ENCODE measurements around the gene CAP2.

DNA sequence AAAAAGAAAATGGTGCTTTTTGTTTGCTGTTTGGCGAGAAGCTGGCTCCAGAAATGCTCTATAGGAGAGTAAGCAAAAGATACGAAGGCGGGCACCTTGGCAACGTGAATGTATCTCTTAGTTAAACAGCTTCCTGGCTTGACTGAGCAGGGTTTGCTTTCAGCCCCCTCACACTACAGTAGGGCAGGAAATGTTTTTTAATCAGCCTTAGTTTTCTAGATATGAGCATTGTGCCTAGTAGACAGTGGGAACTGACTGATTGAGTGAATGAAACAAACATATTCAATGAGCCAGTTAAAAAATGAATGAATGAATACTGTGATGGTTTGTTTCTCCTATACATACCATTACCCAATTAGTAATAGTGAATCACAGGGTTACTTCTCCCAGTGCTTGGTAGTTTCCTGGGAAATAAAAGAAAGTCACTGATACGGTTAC is 19.9 kb downstream of the CAP2 start:
- TF ChIP-seq, protein P1, sequence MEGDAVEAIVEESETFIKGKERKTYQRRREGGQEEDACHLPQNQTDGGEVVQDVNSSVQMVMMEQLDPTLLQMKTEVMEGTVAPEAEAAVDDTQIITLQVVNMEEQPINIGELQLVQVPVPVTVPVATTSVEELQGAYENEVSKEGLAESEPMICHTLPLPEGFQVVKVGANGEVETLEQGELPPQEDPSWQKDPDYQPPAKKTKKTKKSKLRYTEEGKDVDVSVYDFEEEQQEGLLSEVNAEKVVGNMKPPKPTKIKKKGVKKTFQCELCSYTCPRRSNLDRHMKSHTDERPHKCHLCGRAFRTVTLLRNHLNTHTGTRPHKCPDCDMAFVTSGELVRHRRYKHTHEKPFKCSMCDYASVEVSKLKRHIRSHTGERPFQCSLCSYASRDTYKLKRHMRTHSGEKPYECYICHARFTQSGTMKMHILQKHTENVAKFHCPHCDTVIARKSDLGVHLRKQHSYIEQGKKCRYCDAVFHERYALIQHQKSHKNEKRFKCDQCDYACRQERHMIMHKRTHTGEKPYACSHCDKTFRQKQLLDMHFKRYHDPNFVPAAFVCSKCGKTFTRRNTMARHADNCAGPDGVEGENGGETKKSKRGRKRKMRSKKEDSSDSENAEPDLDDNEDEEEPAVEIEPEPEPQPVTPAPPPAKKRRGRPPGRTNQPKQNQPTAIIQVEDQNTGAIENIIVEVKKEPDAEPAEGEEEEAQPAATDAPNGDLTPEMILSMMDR (IDR thresholded peaks at IDR 0.05): no peak
- no peak for TF ChIP-seq ZNF263 (CRISPR knock-in tag; IDR thresholded peaks at IDR 0.05; ENCODE audit: low read depth)
- no peak for TF ChIP-seq SP1 (CRISPR knock-in tag; conservative IDR thresholded peaks at IDR 0.05)
- TF ChIP-seq, protein P2, sequence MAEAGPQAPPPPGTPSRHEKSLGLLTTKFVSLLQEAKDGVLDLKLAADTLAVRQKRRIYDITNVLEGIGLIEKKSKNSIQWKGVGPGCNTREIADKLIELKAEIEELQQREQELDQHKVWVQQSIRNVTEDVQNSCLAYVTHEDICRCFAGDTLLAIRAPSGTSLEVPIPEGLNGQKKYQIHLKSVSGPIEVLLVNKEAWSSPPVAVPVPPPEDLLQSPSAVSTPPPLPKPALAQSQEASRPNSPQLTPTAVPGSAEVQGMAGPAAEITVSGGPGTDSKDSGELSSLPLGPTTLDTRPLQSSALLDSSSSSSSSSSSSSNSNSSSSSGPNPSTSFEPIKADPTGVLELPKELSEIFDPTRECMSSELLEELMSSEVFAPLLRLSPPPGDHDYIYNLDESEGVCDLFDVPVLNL (CRISPR knock-in tag; IDR thresholded peaks at IDR 0.05; ENCODE audit: borderline replicate concordance, low read depth): no peak
- no peak for TF ChIP-seq IRF2 (CRISPR knock-in tag; IDR thresholded peaks at IDR 0.05; ENCODE audit: borderline replicate concordance, low read depth)
- no peak for TF ChIP-seq NFATC4 (CRISPR knock-in tag; IDR thresholded peaks at IDR 0.05)
- TF ChIP-seq TEAD4 (CRISPR knock-in tag; IDR thresholded peaks at IDR 0.05): no peak
- TF ChIP-seq, protein P3, sequence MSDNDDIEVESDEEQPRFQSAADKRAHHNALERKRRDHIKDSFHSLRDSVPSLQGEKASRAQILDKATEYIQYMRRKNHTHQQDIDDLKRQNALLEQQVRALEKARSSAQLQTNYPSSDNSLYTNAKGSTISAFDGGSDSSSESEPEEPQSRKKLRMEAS (CRISPR knock-in tag; IDR thresholded peaks at IDR 0.05): no peak
- TF ChIP-seq ZNF396 (CRISPR knock-in tag; IDR thresholded peaks at IDR 0.05; ENCODE audit: borderline replicate concordance): no peak
- TF ChIP-seq, protein P4, sequence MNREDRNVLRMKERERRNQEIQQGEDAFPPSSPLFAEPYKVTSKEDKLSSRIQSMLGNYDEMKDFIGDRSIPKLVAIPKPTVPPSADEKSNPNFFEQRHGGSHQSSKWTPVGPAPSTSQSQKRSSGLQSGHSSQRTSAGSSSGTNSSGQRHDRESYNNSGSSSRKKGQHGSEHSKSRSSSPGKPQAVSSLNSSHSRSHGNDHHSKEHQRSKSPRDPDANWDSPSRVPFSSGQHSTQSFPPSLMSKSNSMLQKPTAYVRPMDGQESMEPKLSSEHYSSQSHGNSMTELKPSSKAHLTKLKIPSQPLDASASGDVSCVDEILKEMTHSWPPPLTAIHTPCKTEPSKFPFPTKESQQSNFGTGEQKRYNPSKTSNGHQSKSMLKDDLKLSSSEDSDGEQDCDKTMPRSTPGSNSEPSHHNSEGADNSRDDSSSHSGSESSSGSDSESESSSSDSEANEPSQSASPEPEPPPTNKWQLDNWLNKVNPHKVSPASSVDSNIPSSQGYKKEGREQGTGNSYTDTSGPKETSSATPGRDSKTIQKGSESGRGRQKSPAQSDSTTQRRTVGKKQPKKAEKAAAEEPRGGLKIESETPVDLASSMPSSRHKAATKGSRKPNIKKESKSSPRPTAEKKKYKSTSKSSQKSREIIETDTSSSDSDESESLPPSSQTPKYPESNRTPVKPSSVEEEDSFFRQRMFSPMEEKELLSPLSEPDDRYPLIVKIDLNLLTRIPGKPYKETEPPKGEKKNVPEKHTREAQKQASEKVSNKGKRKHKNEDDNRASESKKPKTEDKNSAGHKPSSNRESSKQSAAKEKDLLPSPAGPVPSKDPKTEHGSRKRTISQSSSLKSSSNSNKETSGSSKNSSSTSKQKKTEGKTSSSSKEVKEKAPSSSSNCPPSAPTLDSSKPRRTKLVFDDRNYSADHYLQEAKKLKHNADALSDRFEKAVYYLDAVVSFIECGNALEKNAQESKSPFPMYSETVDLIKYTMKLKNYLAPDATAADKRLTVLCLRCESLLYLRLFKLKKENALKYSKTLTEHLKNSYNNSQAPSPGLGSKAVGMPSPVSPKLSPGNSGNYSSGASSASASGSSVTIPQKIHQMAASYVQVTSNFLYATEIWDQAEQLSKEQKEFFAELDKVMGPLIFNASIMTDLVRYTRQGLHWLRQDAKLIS (CRISPR knock-in tag; IDR thresholded peaks at IDR 0.05; ENCODE audit: borderline replicate concordance): no peak
- TF ChIP-seq KAT7 (CRISPR knock-in tag; IDR thresholded peaks at IDR 0.05; ENCODE audit: borderline replicate concordance): no peak
- no peak for TF ChIP-seq NFYB (CRISPR knock-in tag; conservative IDR thresholded peaks at IDR 0.05; ENCODE audit: low read depth)
- TF ChIP-seq, protein P5, sequence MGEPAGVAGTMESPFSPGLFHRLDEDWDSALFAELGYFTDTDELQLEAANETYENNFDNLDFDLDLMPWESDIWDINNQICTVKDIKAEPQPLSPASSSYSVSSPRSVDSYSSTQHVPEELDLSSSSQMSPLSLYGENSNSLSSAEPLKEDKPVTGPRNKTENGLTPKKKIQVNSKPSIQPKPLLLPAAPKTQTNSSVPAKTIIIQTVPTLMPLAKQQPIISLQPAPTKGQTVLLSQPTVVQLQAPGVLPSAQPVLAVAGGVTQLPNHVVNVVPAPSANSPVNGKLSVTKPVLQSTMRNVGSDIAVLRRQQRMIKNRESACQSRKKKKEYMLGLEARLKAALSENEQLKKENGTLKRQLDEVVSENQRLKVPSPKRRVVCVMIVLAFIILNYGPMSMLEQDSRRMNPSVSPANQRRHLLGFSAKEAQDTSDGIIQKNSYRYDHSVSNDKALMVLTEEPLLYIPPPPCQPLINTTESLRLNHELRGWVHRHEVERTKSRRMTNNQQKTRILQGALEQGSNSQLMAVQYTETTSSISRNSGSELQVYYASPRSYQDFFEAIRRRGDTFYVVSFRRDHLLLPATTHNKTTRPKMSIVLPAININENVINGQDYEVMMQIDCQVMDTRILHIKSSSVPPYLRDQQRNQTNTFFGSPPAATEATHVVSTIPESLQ (CRISPR knock-in tag; IDR thresholded peaks at IDR 0.05): no peak
